ENCODE measurements around the gene ZNF414. TPM values are rescaled to one million over a fixed set of nuclear protein-coding genes. Genes with fewer than 3 reads are reported as not detected.

ZNF414 gene
- total RNA-seq, 2 experiments from 2014 or later = 8.7 to 47.5 TPM

DNA sequence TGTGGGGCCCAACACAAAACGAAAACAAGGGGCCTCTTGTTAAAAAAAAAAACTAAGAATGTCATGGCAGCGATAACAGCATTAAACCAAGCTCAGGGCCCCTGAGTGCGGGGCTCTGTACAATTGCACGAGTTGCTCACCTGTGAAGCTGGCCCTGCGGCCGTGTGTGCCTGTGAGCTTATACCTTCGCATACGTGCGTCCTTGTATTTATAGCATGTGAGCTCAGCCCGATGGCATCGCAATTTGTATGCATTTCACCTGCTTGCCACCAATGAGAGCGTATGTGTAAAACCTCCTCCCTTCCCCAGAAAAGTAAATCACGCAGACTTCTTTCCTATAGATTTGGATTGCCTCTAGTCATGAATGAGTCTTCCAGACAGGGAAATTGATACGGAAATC, 52.1 kb downstream of the ZNF414 start:
- no peak overlapping the region for H3K4me3 ChIP-seq (ENCODE audit: low read depth, low read length, poor library complexity, severe bottlenecking)
- peaks cover 48% of the 10 kb centered on the region for H4K20me1 ChIP-seq (ENCODE audit: insufficient read depth, low read length)
- no peaks in the 10 kb centered on the region for H3K9me3 ChIP-seq (ENCODE audit: low read length)
- intact Hi-C loops (cut with micrococcal nuclease; ENCODE audit: unreplicated experiment) = no loop called here
- H3K4me1 ChIP-seq (ENCODE audit: insufficient read depth, low read length, poor library complexity, severe bottlenecking) = peaks cover 25% of the 10 kb centered on the region
- ChIA-PET POLR2A (no interaction called here), CTCF (ENCODE audit: unreplicated experiment) (no interaction called here)
- no TSS peak for BruUV-seq (replicated peaks)
- H2AFZ ChIP-seq (ENCODE audit: low read length) = no peak overlapping the region
- H3K36me3 ChIP-seq (ENCODE audit: insufficient read depth, low read length) = peaks cover 100% of the 10 kb centered on the region
- no peak overlapping the region for H3K27ac ChIP-seq (ENCODE audit: low read depth, low read length, poor library complexity, severe bottlenecking)
- TF ChIP-seq EZH2phosphoT487 (IDR thresholded peaks at IDR 0.05; ENCODE audit: borderline replicate concordance, low read depth, low read length) = no peak
- TF ChIP-seq, protein P1, sequence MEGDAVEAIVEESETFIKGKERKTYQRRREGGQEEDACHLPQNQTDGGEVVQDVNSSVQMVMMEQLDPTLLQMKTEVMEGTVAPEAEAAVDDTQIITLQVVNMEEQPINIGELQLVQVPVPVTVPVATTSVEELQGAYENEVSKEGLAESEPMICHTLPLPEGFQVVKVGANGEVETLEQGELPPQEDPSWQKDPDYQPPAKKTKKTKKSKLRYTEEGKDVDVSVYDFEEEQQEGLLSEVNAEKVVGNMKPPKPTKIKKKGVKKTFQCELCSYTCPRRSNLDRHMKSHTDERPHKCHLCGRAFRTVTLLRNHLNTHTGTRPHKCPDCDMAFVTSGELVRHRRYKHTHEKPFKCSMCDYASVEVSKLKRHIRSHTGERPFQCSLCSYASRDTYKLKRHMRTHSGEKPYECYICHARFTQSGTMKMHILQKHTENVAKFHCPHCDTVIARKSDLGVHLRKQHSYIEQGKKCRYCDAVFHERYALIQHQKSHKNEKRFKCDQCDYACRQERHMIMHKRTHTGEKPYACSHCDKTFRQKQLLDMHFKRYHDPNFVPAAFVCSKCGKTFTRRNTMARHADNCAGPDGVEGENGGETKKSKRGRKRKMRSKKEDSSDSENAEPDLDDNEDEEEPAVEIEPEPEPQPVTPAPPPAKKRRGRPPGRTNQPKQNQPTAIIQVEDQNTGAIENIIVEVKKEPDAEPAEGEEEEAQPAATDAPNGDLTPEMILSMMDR (conservative IDR thresholded peaks at IDR 0.05; ENCODE audit: low read length) = no peak
- H3K79me2 ChIP-seq (ENCODE audit: insufficient read depth, low read depth, low read length) = peaks cover 92% of the 10 kb centered on the region
- H3K9me2 ChIP-seq (ENCODE audit: insufficient read depth, low read length) = no peaks in the 10 kb centered on the region
- H3K4me2 ChIP-seq (ENCODE audit: low read length) = no peak overlapping the region
- no peak for DNase-seq (ENCODE audit: low spot score)

DNA sequence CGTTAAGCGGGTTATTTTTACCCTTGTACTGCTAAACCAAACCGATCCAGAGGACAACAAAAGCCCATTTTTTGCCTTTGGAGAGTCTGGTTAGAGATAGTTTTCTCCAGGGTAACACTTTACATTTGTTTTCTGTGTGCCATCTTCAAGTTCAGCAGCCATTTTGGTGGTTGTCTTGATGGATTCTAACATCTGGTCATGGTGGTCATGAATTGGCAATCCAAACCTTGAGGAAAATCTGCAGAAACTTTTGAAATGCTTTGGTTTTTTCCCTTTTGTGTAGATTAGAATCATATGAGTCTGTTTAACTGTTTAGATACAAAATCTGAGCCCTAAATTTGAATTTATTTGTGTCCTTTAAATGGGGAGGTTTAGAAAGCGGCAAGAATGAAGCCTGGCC, 52.6 kb downstream of the ZNF414 start:
- peaks cover 53% of the 10 kb centered on the region for H4K20me1 ChIP-seq (ENCODE audit: insufficient read depth, low read length)
- H3K79me2 ChIP-seq (ENCODE audit: insufficient read depth, low read depth, low read length) = peaks cover 95% of the 10 kb centered on the region
- POLR2A ChIA-PET = no interaction called here
- H3K9me2 ChIP-seq (ENCODE audit: insufficient read depth, low read length) = no peaks in the 10 kb centered on the region
- no peak overlapping the region for H3K4me2 ChIP-seq (ENCODE audit: low read length)
- no peak for TF ChIP-seq EZH2phosphoT487 (IDR thresholded peaks at IDR 0.05; ENCODE audit: borderline replicate concordance, low read depth, low read length)
- TF ChIP-seq, protein P1 (conservative IDR thresholded peaks at IDR 0.05; ENCODE audit: low read length) = no peak
- H3K4me1 ChIP-seq (ENCODE audit: insufficient read depth, low read length, poor library complexity, severe bottlenecking) = peaks cover 27% of the 10 kb centered on the region
- no peaks in the 10 kb centered on the region for H3K9me3 ChIP-seq (ENCODE audit: low read length)
- no peak overlapping the region for H3K27ac ChIP-seq (ENCODE audit: low read depth, low read length, poor library complexity, severe bottlenecking)
- H3K4me3 ChIP-seq (ENCODE audit: low read depth, low read length, poor library complexity, severe bottlenecking) = no peak overlapping the region
- no peak for DNase-seq (ENCODE audit: low spot score)
- intact Hi-C loops (cut with micrococcal nuclease; ENCODE audit: unreplicated experiment) = no loop called here
- CTCF ChIA-PET (ENCODE audit: unreplicated experiment) = no interaction called here
- H2AFZ ChIP-seq (ENCODE audit: low read length) = no peak overlapping the region
- no TSS peak for BruUV-seq (replicated peaks)
- H3K36me3 ChIP-seq (ENCODE audit: insufficient read depth, low read length) = peaks cover 100% of the 10 kb centered on the region

DNA sequence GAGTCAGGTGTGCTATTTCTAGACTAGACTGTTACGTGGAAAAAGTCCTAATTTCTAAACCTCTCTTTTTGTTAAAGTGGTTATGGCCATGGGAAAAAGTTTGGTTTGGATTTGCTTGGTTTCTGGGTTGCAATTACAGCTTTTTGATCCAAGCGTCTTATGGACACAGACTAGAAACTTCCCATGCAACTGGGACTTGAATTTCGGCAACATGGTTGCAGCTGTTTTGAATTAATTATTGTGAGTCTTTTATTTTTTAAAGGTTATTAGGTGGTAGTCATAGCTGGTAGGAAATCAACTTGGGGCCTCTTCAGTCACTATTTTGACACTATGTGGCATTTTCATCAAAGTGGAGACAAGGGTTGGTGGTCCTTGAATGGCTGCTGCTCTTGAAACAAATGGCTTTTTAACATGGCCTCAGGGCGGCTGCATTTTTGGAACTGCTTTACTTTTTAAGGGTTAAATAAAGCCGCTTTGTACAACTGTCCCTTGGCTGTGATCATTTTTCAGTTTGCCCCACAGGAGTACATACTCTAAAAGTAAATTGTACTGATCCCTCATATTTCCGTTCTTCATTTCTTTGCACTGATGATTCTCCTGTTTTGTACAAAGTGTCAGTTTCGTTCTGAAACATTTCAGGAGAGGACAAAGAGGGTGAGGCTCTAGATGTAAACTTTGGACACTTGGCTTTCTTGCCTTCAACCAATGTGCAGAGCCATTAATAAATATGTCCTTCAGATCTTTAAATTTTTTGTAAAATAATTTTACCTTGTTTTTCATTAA, 53.3 kb downstream of the ZNF414 start:
- H3K9me2 ChIP-seq (ENCODE audit: insufficient read depth, low read length) = no peaks in the 10 kb centered on the region
- peaks cover 60% of the 10 kb centered on the region for H4K20me1 ChIP-seq (ENCODE audit: insufficient read depth, low read length)
- H3K36me3 ChIP-seq (ENCODE audit: insufficient read depth, low read length) = peaks cover 100% of the 10 kb centered on the region
- intact Hi-C loops (cut with micrococcal nuclease; ENCODE audit: unreplicated experiment) = no loop called here
- H3K4me1 ChIP-seq (ENCODE audit: insufficient read depth, low read length, poor library complexity, severe bottlenecking) = peaks cover 27% of the 10 kb centered on the region
- no peaks in the 10 kb centered on the region for H3K9me3 ChIP-seq (ENCODE audit: low read length)
- TF ChIP-seq, protein P1 (conservative IDR thresholded peaks at IDR 0.05; ENCODE audit: low read length) = no peak
- no peak for TF ChIP-seq EZH2phosphoT487 (IDR thresholded peaks at IDR 0.05; ENCODE audit: borderline replicate concordance, low read depth, low read length)
- no peak for DNase-seq (ENCODE audit: low spot score)
- no peak overlapping the region for H2AFZ ChIP-seq (ENCODE audit: low read length)
- POLR2A ChIA-PET = no interaction called here
- CTCF ChIA-PET (ENCODE audit: unreplicated experiment) = no interaction called here
- no peak overlapping the region for H3K4me2 ChIP-seq (ENCODE audit: low read length)
- peaks cover 95% of the 10 kb centered on the region for H3K79me2 ChIP-seq (ENCODE audit: insufficient read depth, low read depth, low read length)
- H3K4me3 ChIP-seq (ENCODE audit: low read depth, low read length, poor library complexity, severe bottlenecking) = no peak overlapping the region
- no TSS peak for BruUV-seq (replicated peaks)
- no peak overlapping the region for H3K27ac ChIP-seq (ENCODE audit: low read depth, low read length, poor library complexity, severe bottlenecking)

All from OCI-LY7 (cell line).